ENCODE results near the gene TSHZ1. TPM values are rescaled to one million over a fixed set of nuclear protein-coding genes. Genes with fewer than 3 reads are reported as not detected.

TSHZ1 gene
- total RNA-seq, 1 experiment from 2014 or later, result 5.6 TPM

DNA sequence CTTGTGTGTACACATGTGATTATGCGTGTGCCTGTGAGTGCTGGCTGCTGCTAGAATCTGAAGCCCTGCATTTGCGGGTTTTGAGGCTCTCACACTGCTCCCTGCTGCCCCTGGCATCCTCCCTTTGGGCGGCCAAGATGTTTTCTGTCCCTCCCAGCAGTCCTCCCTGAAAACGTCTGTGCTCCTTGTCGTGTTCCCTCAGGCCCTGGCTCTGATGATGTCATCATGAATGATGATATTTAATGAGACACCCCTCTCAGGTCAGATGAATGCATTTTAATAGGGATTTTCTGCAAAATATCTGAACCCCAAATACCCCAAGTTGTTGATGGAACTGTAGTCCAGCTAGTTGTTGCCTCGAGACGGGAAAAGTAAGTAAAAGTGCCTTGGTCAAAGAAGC is 73.1 kb downstream of the TSHZ1 start:
- Histone ChIP-seq H4K20me1 (ENCODE audit: low read length) (no peaks in the 10 kb centered on the region), H3K4me2 (ENCODE audit: low read length) (no peak overlapping the region), H3K9me2 (replicated peaks; ENCODE audit: low read length) (no peaks in the 10 kb centered on the region), H3K27me3 (ENCODE audit: low read length) (no peaks in the 10 kb centered on the region), H3K4me3 (ENCODE audit: low read length) (no peak overlapping the region), H2AFZ (ENCODE audit: low read length) (no peak overlapping the region), H3F3A (ENCODE audit: low read length, unreplicated experiment) (no peaks in the 10 kb centered on the region), H3K79me2 (ENCODE audit: low read length) (no peaks in the 10 kb centered on the region), H3K9me3 (ENCODE audit: low read length) (no peaks in the 10 kb centered on the region), H3K27ac (ENCODE audit: low read length) (no peak overlapping the region), H3K9ac (ENCODE audit: low read length) (no peak overlapping the region), H3K36me3 (ENCODE audit: low read depth, low read length) (no peaks in the 10 kb centered on the region), H3K4me1 (ENCODE audit: insufficient read depth, low read length) (peaks cover 10% of the 10 kb centered on the region)
- ChIA-PET POLR2A (ENCODE audit: unreplicated experiment) (no interaction called here), CTCF (no interaction called here)
- ATAC-seq (no peak), DNase-seq (no peak)
- BruUV-seq (replicated peaks), result no TSS peak
- TF ChIP-seq, protein P1, sequence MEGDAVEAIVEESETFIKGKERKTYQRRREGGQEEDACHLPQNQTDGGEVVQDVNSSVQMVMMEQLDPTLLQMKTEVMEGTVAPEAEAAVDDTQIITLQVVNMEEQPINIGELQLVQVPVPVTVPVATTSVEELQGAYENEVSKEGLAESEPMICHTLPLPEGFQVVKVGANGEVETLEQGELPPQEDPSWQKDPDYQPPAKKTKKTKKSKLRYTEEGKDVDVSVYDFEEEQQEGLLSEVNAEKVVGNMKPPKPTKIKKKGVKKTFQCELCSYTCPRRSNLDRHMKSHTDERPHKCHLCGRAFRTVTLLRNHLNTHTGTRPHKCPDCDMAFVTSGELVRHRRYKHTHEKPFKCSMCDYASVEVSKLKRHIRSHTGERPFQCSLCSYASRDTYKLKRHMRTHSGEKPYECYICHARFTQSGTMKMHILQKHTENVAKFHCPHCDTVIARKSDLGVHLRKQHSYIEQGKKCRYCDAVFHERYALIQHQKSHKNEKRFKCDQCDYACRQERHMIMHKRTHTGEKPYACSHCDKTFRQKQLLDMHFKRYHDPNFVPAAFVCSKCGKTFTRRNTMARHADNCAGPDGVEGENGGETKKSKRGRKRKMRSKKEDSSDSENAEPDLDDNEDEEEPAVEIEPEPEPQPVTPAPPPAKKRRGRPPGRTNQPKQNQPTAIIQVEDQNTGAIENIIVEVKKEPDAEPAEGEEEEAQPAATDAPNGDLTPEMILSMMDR (conservative IDR thresholded peaks at IDR 0.05; ENCODE audit: low read depth, low read length), result no peak
- TF ChIP-seq EZH2phosphoT487 (IDR thresholded peaks at IDR 0.05; ENCODE audit: borderline replicate concordance, low read length), result no peak
- TF ChIP-seq EZH2 (IDR thresholded peaks at IDR 0.05; ENCODE audit: low read length, unreplicated experiment), result no peak
- intact Hi-C loops (cut with micrococcal nuclease), result no loop called here

DNA sequence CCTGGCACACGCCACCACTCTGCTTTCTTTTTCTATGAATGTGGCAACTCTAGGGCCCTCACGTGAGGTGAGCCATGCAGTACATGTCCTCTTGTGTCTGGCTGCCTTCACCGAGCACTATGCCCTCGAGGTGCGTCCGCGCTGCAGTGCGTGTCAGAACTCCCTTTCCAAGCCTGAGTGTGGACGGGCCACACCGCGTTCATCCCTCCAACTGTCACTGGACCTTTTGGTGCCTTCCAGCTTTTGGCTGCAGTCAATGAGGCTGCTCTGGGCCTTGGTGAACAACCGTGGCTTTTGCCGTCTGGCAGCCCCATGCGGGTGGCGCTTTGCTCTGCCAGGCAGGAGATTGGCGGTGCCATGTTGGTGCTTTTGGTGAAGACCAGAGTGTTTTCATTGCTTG is 74.0 kb downstream of the TSHZ1 start:
- intact Hi-C loops (cut with micrococcal nuclease), result no loop called here
- Histone ChIP-seq H3K36me3 (ENCODE audit: low read depth, low read length) (no peaks in the 10 kb centered on the region), H3K27me3 (ENCODE audit: low read length) (no peaks in the 10 kb centered on the region), H3F3A (ENCODE audit: low read length, unreplicated experiment) (no peaks in the 10 kb centered on the region), H3K9me2 (replicated peaks; ENCODE audit: low read length) (no peaks in the 10 kb centered on the region), H3K79me2 (ENCODE audit: low read length) (no peaks in the 10 kb centered on the region), H3K9me3 (ENCODE audit: low read length) (no peaks in the 10 kb centered on the region), H3K9ac (ENCODE audit: low read length) (no peak overlapping the region), H3K4me1 (ENCODE audit: insufficient read depth, low read length) (peaks cover 10% of the 10 kb centered on the region), H3K27ac (ENCODE audit: low read length) (no peak overlapping the region), H2AFZ (ENCODE audit: low read length) (no peak overlapping the region), H4K20me1 (ENCODE audit: low read length) (no peaks in the 10 kb centered on the region), H3K4me2 (ENCODE audit: low read length) (no peak overlapping the region), H3K4me3 (ENCODE audit: low read length) (no peak overlapping the region)
- ChIA-PET CTCF (no interaction called here), POLR2A (ENCODE audit: unreplicated experiment) (no interaction called here)
- BruUV-seq (replicated peaks), result no TSS peak
- ATAC-seq (no peak), DNase-seq (no peak)
- no peak for TF ChIP-seq EZH2phosphoT487 (IDR thresholded peaks at IDR 0.05; ENCODE audit: borderline replicate concordance, low read length)
- no peak for TF ChIP-seq EZH2 (IDR thresholded peaks at IDR 0.05; ENCODE audit: low read length, unreplicated experiment)
- TF ChIP-seq, protein P1 (conservative IDR thresholded peaks at IDR 0.05; ENCODE audit: low read depth, low read length), result no peak

- no peaks in the 10 kb centered on the region for H3K27me3 ChIP-seq (ENCODE audit: low read length)
- POLR2A ChIA-PET (ENCODE audit: unreplicated experiment), result no interaction called here
- ATAC-seq (no peak), DNase-seq (no peak)
- H3K9me3 ChIP-seq (ENCODE audit: low read length), result no peaks in the 10 kb centered on the region
- H3K36me3 ChIP-seq (ENCODE audit: low read depth, low read length), result no peaks in the 10 kb centered on the region
- H3K9me2 ChIP-seq (replicated peaks; ENCODE audit: low read length), result no peaks in the 10 kb centered on the region
- no TSS peak for BruUV-seq (replicated peaks)
- no peak overlapping the region for H3K9ac ChIP-seq (ENCODE audit: low read length)
- TF ChIP-seq, protein P1 (conservative IDR thresholded peaks at IDR 0.05; ENCODE audit: low read depth, low read length), result no peak
- TF ChIP-seq EZH2phosphoT487 (IDR thresholded peaks at IDR 0.05; ENCODE audit: borderline replicate concordance, low read length), result no peak
- TF ChIP-seq EZH2 (IDR thresholded peaks at IDR 0.05; ENCODE audit: low read length, unreplicated experiment), result no peak
- H2AFZ ChIP-seq (ENCODE audit: low read length), result no peak overlapping the region
- H3K4me1 ChIP-seq (ENCODE audit: insufficient read depth, low read length), result 0 out of 2 replicates have a peak, but pooled peaks cover under 1% of the 10 kb centered on the region
- no peaks in the 10 kb centered on the region for H3F3A ChIP-seq (ENCODE audit: low read length, unreplicated experiment)
- no peak overlapping the region for H3K4me3 ChIP-seq (ENCODE audit: low read length)
- CTCF ChIA-PET, result no interaction called here
- H3K79me2 ChIP-seq (ENCODE audit: low read length), result no peaks in the 10 kb centered on the region
- intact Hi-C loops (cut with micrococcal nuclease), result no loop called here
- H3K4me2 ChIP-seq (ENCODE audit: low read length), result no peak overlapping the region
- H4K20me1 ChIP-seq (ENCODE audit: low read length), result no peaks in the 10 kb centered on the region
- no peak overlapping the region for H3K27ac ChIP-seq (ENCODE audit: low read length)
Observed at GRCh38 chr18:75285876-75286275, 75.3 kb downstream of the TSHZ1 start.

All from PC-3 (cell line).